NCI-H82 treated with DMSO at 0.1 percent for 48 hours (cell line): Measurements from ENCODE around the gene MACROH2A1.

Experiments
- DNase-seq: peaks from one replicate; lab custom pipeline; 2025; ENCODE audit not compliant: unreplicated experiment; lab: John Stamatoyannopoulos, UW

MACROH2A1 gene

DNA sequence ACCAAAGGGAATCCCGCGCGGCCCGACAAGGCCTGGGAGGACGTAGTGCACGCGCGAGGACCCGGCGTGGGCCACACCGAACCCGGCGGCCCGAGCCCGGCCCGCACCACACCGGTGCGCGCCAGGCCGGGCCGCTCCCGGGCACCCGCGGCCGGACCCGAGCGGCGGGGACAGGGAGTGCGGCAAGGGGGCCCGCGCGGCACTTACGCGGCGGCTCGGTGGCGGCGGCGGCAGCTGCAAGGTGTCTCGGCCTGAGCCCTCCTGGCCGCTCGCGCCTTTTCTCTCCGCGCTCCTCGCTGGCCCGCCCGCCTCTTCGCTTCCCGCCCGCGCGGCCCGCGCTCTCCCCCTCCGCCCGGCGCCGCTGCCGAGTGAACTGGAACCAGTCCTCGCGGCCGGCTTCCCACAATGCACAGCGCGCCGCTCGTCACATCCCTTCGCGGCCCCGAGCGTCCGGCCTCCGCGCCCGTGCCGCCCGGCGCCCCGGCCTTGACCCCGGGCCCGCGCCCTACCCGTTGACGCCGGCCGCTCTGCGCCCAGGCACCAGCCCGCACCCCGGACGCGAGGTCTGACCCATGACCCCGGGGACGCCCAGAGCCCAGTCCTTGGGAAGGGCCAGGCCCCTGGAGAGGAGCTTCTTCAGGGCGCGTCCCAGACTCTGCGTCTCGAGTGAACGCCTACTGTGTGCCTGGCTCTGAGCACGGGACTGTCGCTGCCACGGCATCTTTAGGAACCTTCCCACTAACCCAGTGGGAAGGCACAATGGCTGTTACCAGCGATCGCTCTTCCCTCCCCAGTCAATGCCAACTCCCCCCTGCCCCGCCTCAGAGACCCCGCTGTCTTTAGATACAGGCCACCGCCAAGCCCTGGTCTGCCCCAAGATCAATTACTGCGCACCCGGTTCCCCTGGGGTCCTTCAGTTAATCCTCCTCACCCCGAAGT lies at the start of gene MACROH2A1:
Gene MACROH2A1, minus strand, starts transcription at position 377 of the 939 bp plus-strand sequence. CDS start 10,138 bp downstream, outside the sequence.
- DNase-seq, result peak; percentile 28

DNA sequence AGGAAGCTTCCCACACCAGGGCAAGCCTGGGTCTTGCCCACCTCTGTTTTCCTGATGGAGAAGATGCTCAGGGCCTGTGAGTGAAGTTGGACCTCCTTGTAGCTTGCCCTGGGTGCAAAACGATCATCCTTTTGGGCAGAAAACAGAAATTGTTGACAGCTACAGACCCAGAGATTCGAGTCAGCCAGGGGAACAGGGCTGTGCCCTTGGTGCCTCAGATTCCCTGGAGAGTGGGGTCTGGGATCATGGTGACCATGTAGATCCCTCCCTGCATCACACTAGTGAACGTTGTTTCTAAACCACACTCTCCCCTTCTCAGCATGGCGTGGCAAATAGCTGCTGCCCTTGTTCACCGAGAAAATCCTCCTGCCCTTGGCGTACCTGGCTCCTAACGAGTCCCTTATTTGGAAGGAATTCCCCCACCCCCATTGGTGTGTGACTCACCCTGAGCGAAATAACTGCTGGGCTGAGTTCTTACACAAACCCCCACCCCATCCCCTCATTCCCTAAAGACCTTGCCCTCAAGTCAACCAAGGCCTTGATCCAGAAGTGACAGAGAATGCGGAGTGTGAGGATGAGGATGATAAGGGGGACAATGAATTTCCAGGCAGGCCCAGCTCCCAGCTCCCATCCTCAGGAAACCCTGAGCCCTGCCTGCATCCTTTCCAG lies 49.2 kb upstream of the MACROH2A1 start:
- DNase-seq, result no peak

DNA sequence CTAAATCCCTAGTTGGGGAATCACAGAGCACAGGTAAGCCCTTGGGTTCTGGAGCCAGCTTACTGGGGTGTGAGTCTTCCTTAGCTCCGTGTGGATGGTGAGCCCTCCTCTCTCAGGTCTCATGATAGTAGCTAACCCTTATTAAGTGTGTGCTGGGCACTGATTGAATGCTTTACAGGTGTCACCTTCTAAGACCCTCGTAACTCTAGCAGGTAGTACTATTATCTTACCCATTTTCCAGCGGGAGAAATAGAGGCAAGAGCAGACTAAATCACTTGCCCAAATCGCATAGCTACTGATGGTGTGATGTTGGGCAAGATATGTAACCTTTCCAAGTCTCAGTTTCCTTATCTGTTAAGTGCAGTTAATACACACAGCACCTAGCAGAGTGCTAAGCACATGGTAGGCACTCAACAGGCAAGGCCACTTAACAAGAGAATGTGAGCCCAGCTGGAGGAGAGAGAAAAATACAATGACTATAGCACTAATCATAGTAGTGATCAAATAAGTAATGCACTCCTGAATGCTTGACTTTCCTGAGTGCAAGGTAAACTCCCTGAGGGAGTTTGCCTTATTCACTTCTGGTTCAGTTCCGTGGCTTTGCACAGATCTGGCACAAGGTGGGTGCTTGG lies 48.4 kb upstream of the MACROH2A1 start, which contains the start of gene DCANP1:
Gene DCANP1, minus strand, starts transcription at position 51 of the 632 bp plus-strand sequence. CDS start 240 bp downstream, outside the sequence.
- no peak for DNase-seq

- no peak for DNase-seq
Observed at GRCh38 chr5:135446615-135447014, 47.6 kb upstream of the MACROH2A1 start.

GRCh38 chr5:135446206-135446605 lies 47.2 kb upstream of the MACROH2A1 start:
- DNase-seq, result no peak

GRCh38 chr5:135445306-135445985 lies 46.4 kb upstream of the MACROH2A1 start:
- DNase-seq, result no peak

- DNase-seq, result no peak
Observed at GRCh38 chr5:135444881-135445280, 45.9 kb upstream of the MACROH2A1 start.

GRCh38 chr5:135444360-135444759 lies 45.3 kb upstream of the MACROH2A1 start:
- no peak for DNase-seq

GRCh38 chr5:135443161-135443960 lies 44.3 kb upstream of the MACROH2A1 start:
- DNase-seq, result no peak

DNA sequence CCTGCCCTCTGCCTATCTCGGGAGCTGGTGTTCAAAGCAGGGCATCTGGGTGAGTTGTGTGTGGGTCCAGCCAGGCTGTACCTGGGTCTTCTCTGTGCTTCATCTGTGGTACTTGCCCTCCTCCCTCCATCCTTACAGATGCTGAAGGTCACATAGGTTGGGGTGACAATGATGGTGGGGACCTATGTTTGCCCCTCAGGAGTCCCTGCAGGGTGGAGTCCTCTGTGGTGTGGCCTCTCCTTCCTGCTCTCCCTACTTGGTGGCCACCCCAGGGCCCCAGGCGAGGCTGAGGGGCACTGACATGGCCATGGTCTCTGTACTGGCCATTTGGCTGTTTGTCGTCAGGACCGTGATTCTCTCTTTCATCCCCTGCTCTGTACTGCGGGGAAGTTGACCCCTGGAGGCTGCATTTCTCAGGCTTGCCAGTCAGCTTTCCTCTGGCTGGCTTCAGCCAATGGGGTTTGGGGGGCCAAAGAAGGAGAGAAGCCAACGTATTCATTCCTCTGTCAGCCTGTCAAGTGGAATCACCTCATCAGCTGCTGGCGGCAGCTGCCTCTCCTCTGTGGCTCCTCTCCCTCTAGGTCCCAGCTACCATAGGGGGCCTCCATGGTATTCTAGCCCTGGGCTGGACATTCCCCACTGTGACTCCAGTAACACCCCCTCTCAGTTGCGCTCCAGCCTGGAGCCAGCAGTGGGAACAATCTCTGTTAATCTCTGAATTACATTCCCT lies 43.6 kb upstream of the MACROH2A1 start:
- DNase-seq, result no peak

DNA sequence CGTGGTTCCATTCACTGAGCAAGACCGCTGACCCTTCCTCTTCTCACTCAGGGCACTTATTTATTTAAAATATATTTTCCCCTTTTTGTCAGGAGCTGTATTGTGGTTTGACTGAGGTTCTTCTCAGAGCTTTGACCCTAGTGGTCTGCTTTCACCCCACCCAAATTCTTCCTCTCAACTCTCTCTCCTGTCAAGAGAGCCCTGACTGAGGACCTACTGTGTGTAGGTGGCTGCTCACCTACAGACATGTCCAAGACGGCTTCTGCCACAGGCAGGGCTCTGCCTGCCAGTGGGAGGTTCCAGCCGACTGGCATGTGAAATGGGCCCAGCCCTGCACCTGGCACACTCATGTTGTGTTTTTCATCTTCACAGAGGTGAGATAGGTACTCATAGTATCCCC lies 42.9 kb upstream of the MACROH2A1 start:
- DNase-seq, result no peak

DNA sequence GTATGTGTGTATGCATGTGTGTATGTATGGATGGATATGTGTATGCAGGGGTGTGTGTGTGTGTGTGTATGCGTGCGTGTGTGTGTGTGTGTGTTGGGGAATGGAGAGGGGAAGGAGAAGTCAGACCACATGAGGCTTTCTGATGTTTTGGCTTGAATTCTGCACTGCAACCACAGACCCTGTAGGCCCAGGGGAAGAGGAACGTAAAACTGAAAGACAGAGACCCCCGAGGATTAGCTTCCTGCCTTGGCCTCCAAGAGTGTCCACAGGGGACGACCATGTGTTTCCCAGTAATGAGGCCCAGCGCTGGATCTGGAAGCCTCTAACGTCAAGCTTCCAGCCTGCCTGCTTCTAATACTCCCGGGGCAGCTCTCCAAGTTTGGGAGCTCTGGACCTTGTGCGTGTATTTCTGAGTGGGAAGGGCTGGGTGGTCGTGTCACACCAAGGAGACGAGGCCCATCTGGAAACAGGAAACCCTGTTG lies 42.4 kb upstream of the MACROH2A1 start:
- no peak for DNase-seq

DNA sequence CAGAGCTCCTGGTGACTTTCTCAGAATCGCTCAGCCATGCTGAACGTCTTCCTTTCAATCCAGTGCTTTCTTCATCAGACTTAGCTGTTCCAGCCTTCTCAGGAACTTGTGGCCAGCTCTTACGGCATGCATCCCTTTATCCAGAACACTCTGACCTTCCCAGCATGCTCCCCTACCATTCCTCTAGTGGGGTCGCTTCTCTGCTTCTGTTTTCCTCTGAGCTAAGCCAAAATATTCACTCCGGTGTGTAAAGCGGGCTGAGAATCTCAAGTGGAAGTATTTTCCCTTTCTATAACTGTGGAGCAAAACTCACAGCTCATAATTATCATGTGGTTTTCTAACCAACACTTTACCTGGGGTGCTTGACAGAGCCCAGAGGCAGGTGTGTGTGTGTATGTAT lies 41.9 kb upstream of the MACROH2A1 start:
- no peak for DNase-seq

GRCh38 chr5:135439231-135440205 lies 40.5 kb upstream of the MACROH2A1 start:
- no peak for DNase-seq

GRCh38 chr5:135438636-135439221 lies 39.7 kb upstream of the MACROH2A1 start:
- DNase-seq, result no peak

- no peak for DNase-seq
Observed at GRCh38 chr5:135437796-135438560, 38.9 kb upstream of the MACROH2A1 start.

GRCh38 chr5:135437422-135437795 lies 38.4 kb upstream of the MACROH2A1 start:
- DNase-seq, result no peak
